Skin of body (tissue), 2 donors: ENCODE results near the gene VASH2. TPM values are rescaled to one million over a fixed set of nuclear protein-coding genes. Genes with fewer than 3 reads are reported as not detected.
"Not testable (repeated sequence)": the region's sequence is repeated elsewhere in the genome, so short reads cannot be mapped to it uniquely, and the experiment has no call there.

Experiments
- DNase-seq: peaks from one replicate; lab custom pipeline; 2025; lab: John Stamatoyannopoulos, UW
- total RNA-seq: library from RNA; depleted of rRNA; stranded (reverse); fragments of >200 nt; gene quantifications from one replicate; pipeline ENCODE4 v1.2.3, GENCODE V29; 2014

Gene VASH2
- total RNA-seq, 1 donor from 2014 or later: 11.6 TPM

GRCh38 chr1:213020016-213020415 lies 69.7 kb downstream of the VASH2 start:
- DNase-seq: no peak

DNA sequence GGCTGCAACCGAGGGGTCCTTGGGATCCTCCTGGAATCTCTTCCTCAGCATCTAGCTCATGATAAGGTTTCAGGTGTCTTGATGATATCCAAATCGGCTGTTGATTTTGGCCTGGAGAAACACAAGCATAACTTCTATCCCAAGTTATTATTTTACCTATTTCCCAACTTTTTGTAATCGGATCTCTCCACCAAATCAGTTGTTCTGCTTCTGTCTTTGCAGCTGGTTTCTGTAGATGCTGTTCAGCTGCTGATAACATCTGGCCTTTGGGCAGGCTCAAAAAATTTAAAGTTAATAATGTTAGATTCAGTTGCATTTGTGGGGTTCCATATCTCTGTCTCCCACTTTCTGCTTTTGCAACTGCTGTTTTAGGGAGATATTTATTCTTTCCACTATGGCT lies 76.7 kb downstream of the VASH2 start:
- not testable (repeated sequence) for DNase-seq

- DNase-seq: no peak
These were observed 82.3 kb downstream of the VASH2 start for GRCh38 chr1:213032651-213033050.

- no peak for DNase-seq
These were observed 84.4 kb downstream of the VASH2 start for GRCh38 chr1:213034713-213035112.

DNA sequence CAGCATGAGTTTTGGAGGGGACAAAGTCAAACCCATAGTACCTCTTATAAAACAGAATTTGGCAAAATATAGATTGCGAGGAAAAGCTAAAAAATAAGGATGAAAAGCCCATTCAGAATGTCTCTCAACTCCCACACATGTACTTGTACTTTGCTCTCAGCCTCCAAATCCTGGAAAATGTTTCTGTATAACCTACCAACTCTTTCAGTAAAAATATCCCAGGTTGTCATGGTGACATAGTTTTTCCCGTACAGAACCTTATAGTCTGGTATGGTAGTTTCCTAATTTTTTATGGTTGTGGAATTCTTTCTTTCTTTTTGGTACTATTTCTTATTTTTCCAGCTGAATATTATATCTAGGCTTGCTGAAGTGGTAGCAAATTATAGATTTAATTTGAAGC lies 85.2 kb downstream of the VASH2 start:
- DNase-seq: no peak

Other genes starting within 250 kb of the VASH2 start
- 29.6 TPM for gene NSL1, start 158.8 kb upstream of the VASH2 start, total RNA-seq
- gene TATDN3, start 158.6 kb upstream of the VASH2 start, total RNA-seq: 14.5 TPM
- gene SPATA45, start 102.9 kb upstream of the VASH2 start, total RNA-seq: 0.89 TPM
- gene FLVCR1, start 92.3 kb upstream of the VASH2 start, total RNA-seq: 13.4 TPM
- 32.9 TPM for gene ANGEL2, start 65.3 kb downstream of the VASH2 start, total RNA-seq
- 38.0 TPM for gene RPS6KC1, start 100.7 kb downstream of the VASH2 start, total RNA-seq